Mesenchymal stem cell (in vitro differentiated cells and primary cell): ENCODE data around the gene PRSS53.

ENCODE experiments used
- DNase-seq: peaks from one replicate; pipeline ENCODE4 v3.0.0-alpha.2; 2013
- H2AFZ ChIP-seq: one replicate; pipeline ENCODE4 v1.6.1; 2013; ENCODE audit warnings: low read depth, mild to moderate bottlenecking, control low read depth, inconsistent platforms, low read length, moderate library complexity
- H2AK5ac ChIP-seq: 2 replicates; pipeline ENCODE4 v1.6.1; 2013; ENCODE audit warnings: low read length, moderate library complexity, mild to moderate bottlenecking, inconsistent platforms; ENCODE audit not compliant: severe bottlenecking
- H2BK120ac ChIP-seq: one replicate; pipeline ENCODE4 v1.6.1; 2013; ENCODE audit warnings: low read depth, mild to moderate bottlenecking, inconsistent platforms, low read length, moderate library complexity
- H2BK12ac ChIP-seq, 2 experiments: one replicate each; pipeline ENCODE4 v1.6.1; 2013; ENCODE audit warnings: inconsistent platforms in 2 of 2, low read length in 2 of 2, mild to moderate bottlenecking in 2 of 2, moderate library complexity in 2 of 2, control low read depth in 1 of 2
- H2BK15ac ChIP-seq: one replicate; pipeline ENCODE4 v1.6.1; 2013; ENCODE audit warnings: mild to moderate bottlenecking, low read depth, inconsistent platforms; ENCODE audit not compliant: poor library complexity, severe bottlenecking
- H2BK5ac ChIP-seq: 2 replicates; pipeline ENCODE4 v1.6.1; 2013; ENCODE audit warnings: low read depth, mild to moderate bottlenecking, low read length, control low read depth, inconsistent platforms; ENCODE audit not compliant: poor library complexity, severe bottlenecking
- H3K14ac ChIP-seq, 2 experiments: one replicate each; pipeline ENCODE4 v1.6.1; 2013; ENCODE audit warnings: inconsistent platforms in 2 of 2, low read length in 2 of 2, control low read depth in 1 of 2, mild to moderate bottlenecking in 1 of 2, moderate library complexity in 1 of 2
- H3K18ac ChIP-seq, 2 experiments: one replicate each; pipeline ENCODE4 v1.6.1; 2013; ENCODE audit warnings: inconsistent platforms in 2 of 2, low read length in 2 of 2, control low read depth in 1 of 2, low read depth in 1 of 2, mild to moderate bottlenecking in 1 of 2
- H3K23ac ChIP-seq, 2 experiments: one replicate each; pipeline ENCODE4 v1.6.1; 2013; ENCODE audit warnings: inconsistent platforms in 2 of 2, low read length in 2 of 2, mild to moderate bottlenecking in 2 of 2, moderate library complexity in 2 of 2, control low read depth in 1 of 2
- H3K27ac ChIP-seq: 2 replicates; pipeline ENCODE4 v1.5.1; 2013; ENCODE audit warnings: mild to moderate bottlenecking, moderate library complexity, low read length, control low read depth, inconsistent platforms; ENCODE audit not compliant: poor library complexity, severe bottlenecking
- H3K27me3 ChIP-seq, 2 experiments: 2 replicates each; pipeline versions ENCODE4 v1.6.1 to v1.7.0; 2013; ENCODE audit warnings: low read length in 2 of 2, mild to moderate bottlenecking in 2 of 2, moderate library complexity in 2 of 2, control low read depth in 1 of 2, inconsistent platforms in 1 of 2; ENCODE audit not compliant: control insufficient read depth in 1 of 2, insufficient read depth in 1 of 2
- H3K36me3 ChIP-seq, 2 experiments: 2 replicates each; pipeline versions ENCODE4 v1.6.1 to v1.7.0; 2013; ENCODE audit warnings: low read length in 2 of 2, control low read depth in 1 of 2, inconsistent platforms in 1 of 2, low read depth in 1 of 2, mild to moderate bottlenecking in 1 of 2; ENCODE audit not compliant: insufficient read depth in 2 of 2, control insufficient read depth in 1 of 2
- H3K4ac ChIP-seq, 2 experiments: one replicate each; pipeline ENCODE4 v1.6.1; 2013; ENCODE audit warnings: inconsistent platforms in 2 of 2, low read length in 2 of 2, mild to moderate bottlenecking in 2 of 2, moderate library complexity in 2 of 2, control low read depth in 1 of 2, low read depth in 1 of 2
- H3K4me1 ChIP-seq: 2 replicates; pipeline ENCODE4 v1.6.1; 2013; ENCODE audit warnings: low read depth, low read length, control low read depth; ENCODE audit not compliant: control insufficient read depth, insufficient read depth
- H3K4me2 ChIP-seq: 2 replicates; pipeline ENCODE4 v1.6.1; 2013; ENCODE audit warnings: low read length, mild to moderate bottlenecking, inconsistent platforms; ENCODE audit not compliant: poor library complexity, severe bottlenecking
- H3K4me3 ChIP-seq, 2 experiments: 2 replicates each; pipeline versions ENCODE4 v1.5.1 to v1.7.0; 2013; ENCODE audit warnings: low read length in 2 of 2, mild to moderate bottlenecking in 2 of 2, control low read depth in 1 of 2, low read depth in 1 of 2; ENCODE audit not compliant: insufficient read depth in 1 of 2
- H3K79me1 ChIP-seq: replicated peaks from 2 replicates; pipeline ENCODE4 v1.6.1; 2013; ENCODE audit warnings: mild to moderate bottlenecking, control low read depth, low read length, inconsistent platforms; ENCODE audit not compliant: poor library complexity, severe bottlenecking
- H3K9ac ChIP-seq: 2 replicates; pipeline ENCODE4 v1.7.0; 2013; ENCODE audit warnings: mild to moderate bottlenecking, low read length, moderate library complexity
- H3K9me3 ChIP-seq: 2 replicates; pipeline ENCODE4 v1.7.0; 2013; ENCODE audit warnings: mild to moderate bottlenecking, low read length; ENCODE audit not compliant: control insufficient read depth
- H4K8ac ChIP-seq: one replicate; pipeline ENCODE4 v1.6.1; 2013; ENCODE audit warnings: inconsistent platforms, mild to moderate bottlenecking, low read length, moderate library complexity
- H4K91ac ChIP-seq: one replicate; pipeline ENCODE4 v1.6.1; 2013; ENCODE audit warnings: mild to moderate bottlenecking, low read length, inconsistent platforms
- WGBS: methylation state at CpG from one replicate; pipeline ENCODE4 v1.1.7; 2013; ENCODE audit warnings: mixed read lengths; 5-methylcytosine and 5-hydroxymethylcytosine counted together

The PRSS53 gene

GRCh38 chr16:31133046-31133501 is 44.3 kb upstream of the PRSS53 start:
- Histone ChIP-seq H3K79me1 (no peaks in the 10 kb centered on the region), H2AK5ac (no peak overlapping the region), H3K36me3 (peaks cover 20 to 48% of the 10 kb centered on the region in 2 experiments), H3K4me1 (peaks cover 4% of the 10 kb centered on the region), H3K9me3 (no peaks in the 10 kb centered on the region), H3K9ac (no peak overlapping the region), H3K4me2 (no peak overlapping the region), H2BK12ac (no peak overlapping the region), H3K14ac (no peak overlapping the region), H3K27ac (no peak overlapping the region), H4K8ac (peak overlapping the region; percentile 52), H3K4me3 (no peak overlapping the region), H2AFZ (no peak overlapping the region), H2BK120ac (no peak overlapping the region), H3K18ac (no peak overlapping the region), H3K23ac (no peak overlapping the region), H4K91ac (no peak overlapping the region), H2BK5ac (no peak overlapping the region), H3K4ac (no peak overlapping the region), H2BK15ac (no peak overlapping the region), H3K27me3 (peaks cover 8 to 13% of the 10 kb centered on the region in 2 experiments)
- 80% methylated on average over 6 of the region's 6 CpGs for WGBS
- no peak for DNase-seq

DNA sequence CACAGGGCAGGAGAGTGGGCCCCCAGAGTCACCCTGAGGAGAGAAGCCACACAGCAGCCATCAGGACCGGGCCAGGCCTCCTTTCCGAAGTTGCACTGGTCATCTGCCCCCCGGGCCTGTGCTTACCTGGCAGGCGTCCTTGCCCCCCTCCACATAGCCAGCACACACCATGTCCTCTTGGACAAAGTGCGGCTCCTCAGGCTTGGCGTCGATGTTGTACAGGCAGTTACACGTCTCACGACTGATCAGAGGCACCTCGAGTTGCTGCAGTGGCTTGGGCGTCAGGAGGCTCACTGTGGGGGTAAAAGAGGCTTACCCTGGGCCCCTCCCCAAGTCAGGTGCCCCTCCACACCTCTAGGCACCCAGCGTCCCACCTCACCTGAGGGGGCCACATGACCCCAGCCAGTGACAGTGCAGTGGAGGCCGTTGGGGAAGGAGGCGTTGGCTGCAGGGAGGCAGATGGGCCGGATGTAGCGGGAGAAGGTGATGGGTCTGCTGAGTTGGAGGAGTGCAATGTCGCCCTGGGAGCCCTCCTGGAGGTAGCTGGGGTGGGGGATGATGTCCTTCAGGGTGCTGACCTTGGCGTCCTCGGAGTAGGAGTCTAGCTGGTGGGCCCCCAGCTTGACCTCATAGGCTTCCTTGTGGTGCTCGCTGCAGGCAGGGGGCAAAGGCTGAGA is 43.7 kb upstream of the PRSS53 start:
- no peaks in the 10 kb centered on the region for H3K9me3 ChIP-seq
- H3K4me2 ChIP-seq: no peak overlapping the region
- H3K27ac ChIP-seq: no peak overlapping the region
- H3K9ac ChIP-seq: no peak overlapping the region
- no peak overlapping the region for H2BK5ac ChIP-seq
- H2AFZ ChIP-seq: no peak overlapping the region
- no peak overlapping the region for H3K14ac ChIP-seq
- DNase-seq: no peak
- H3K4me1 ChIP-seq: peaks cover 4% of the 10 kb centered on the region
- H3K4me3 ChIP-seq: no peak overlapping the region
- H3K36me3 ChIP-seq: peaks cover 26 to 54% of the 10 kb centered on the region in 2 experiments
- no peak overlapping the region for H2BK120ac ChIP-seq
- no peak overlapping the region for H3K23ac ChIP-seq
- H3K18ac ChIP-seq: no peak overlapping the region
- no peak overlapping the region for H3K4ac ChIP-seq
- H4K8ac ChIP-seq: no peak overlapping the region
- no peak overlapping the region for H4K91ac ChIP-seq
- H2AK5ac ChIP-seq: no peak overlapping the region
- no peak overlapping the region for H2BK15ac ChIP-seq
- H3K27me3 ChIP-seq: peaks cover 8 to 13% of the 10 kb centered on the region in 2 experiments
- 90% methylated on average over 19 of the region's 20 CpGs for WGBS
- H3K79me1 ChIP-seq: no peaks in the 10 kb centered on the region
- no peak overlapping the region for H2BK12ac ChIP-seq

- Histone ChIP-seq H4K91ac (no peak overlapping the region), H3K23ac (no peak overlapping the region)
These were observed 43.1 kb upstream of the PRSS53 start for GRCh38 chr16:31131841-31132271.

GRCh38 chr16:31131416-31131815 is 42.7 kb upstream of the PRSS53 start:
- Histone ChIP-seq H3K9ac (no peak overlapping the region), H2BK5ac (no peak overlapping the region), H2BK120ac (no peak overlapping the region), H3K9me3 (no peaks in the 10 kb centered on the region), H3K27ac (no peak overlapping the region), H2BK12ac (no peak overlapping the region), H3K27me3 (peaks cover 8 to 13% of the 10 kb centered on the region in 2 experiments), H2AK5ac (no peak overlapping the region), H3K4ac (no peak overlapping the region), H3K14ac (no peak overlapping the region), H4K8ac (no peak overlapping the region), H3K4me2 (no peak overlapping the region), H3K4me1 (peaks cover 4% of the 10 kb centered on the region), H2AFZ (no peak overlapping the region), H2BK15ac (no peak overlapping the region), H3K4me3 (no peak overlapping the region), H3K79me1 (no peaks in the 10 kb centered on the region), H3K36me3 (peaks cover 33 to 62% of the 10 kb centered on the region in 2 experiments), H4K91ac (no peak overlapping the region), H3K23ac (no peak overlapping the region), H3K18ac (no peak overlapping the region)
- DNase-seq: no peak
- 98% methylated on average over 11 of the region's 11 CpGs for WGBS

More at GRCh38 chr16:31131841-31132271, 43.1 kb upstream of the PRSS53 start:
- H3K9me3 ChIP-seq: no peaks in the 10 kb centered on the region
- no peak overlapping the region for H2BK12ac ChIP-seq
- no peak for DNase-seq
- no peak overlapping the region for H2BK5ac ChIP-seq
- no peak overlapping the region for H2BK15ac ChIP-seq
- H3K4me2 ChIP-seq: no peak overlapping the region
- H3K27ac ChIP-seq: no peak overlapping the region
- H3K27me3 ChIP-seq: peaks cover 8 to 13% of the 10 kb centered on the region in 2 experiments
- no peaks in the 10 kb centered on the region for H3K79me1 ChIP-seq
- no peak overlapping the region for H3K14ac ChIP-seq
- no peak overlapping the region for H3K9ac ChIP-seq
- no peak overlapping the region for H2AK5ac ChIP-seq
- 94% methylated on average over 5 of the region's 5 CpGs for WGBS
- H3K18ac ChIP-seq: no peak overlapping the region
- H3K4ac ChIP-seq: no peak overlapping the region
- H3K36me3 ChIP-seq: peaks cover 32 to 60% of the 10 kb centered on the region in 2 experiments
- no peak overlapping the region for H4K8ac ChIP-seq
- peaks cover 4% of the 10 kb centered on the region for H3K4me1 ChIP-seq
- H3K4me3 ChIP-seq: no peak overlapping the region
- no peak overlapping the region for H2BK120ac ChIP-seq
- H2AFZ ChIP-seq: no peak overlapping the region
